GM18505 (cell line): ENCODE results near the gene PPOX.

Experiments used
- ATAC-seq: cut with Tn5 transposase; IDR thresholded peaks from one replicate; pipeline ENCODE4 v1.9.1; 2021; ENCODE audit not compliant: unreplicated experiment
- POLR2A ChIP-seq: IDR thresholded peaks from 4 replicates; pipeline ENCODE4 v1.6.1; 2011; ENCODE audit warnings: borderline replicate concordance; ENCODE audit not compliant: insufficient read depth, insufficient read length; ENCODE audit errors: extremely low read depth

PPOX gene

DNA sequence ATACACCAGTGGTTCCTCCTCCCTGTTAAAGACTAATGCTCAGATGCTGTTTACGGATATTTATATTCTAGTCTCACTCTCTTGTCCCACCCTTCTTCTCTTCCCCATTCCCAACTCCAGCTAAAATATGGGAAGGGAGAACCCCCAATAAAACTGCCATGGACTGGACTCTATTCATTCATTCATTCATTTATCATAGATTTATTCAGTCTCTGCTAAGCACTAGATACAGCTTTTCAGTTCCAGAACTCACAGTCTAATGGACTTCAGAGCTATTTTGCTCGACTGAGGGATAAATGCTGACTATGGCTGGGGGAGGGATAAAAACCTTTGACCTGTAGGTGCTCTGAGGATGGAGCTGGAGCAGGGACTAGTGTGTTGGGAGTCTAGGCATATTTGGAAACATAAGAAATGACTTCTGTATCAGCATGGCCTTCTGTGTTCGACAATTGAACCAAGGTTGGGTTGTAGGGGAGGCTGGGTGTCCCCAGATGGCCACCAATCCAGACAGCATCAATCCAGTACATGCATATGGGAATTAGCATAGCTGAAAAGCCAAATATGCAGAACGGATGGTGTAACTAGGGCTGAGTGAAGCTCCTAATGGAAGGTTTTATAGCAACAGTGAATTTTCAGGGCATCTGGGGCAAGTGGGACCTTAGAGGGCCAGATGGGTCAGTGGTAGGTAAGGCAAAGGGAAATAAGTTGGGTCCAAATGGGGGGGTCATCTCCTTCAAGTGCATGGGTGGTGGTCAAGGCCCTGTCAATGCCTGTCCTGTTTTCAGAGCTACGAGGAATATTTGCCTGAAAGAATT is 53.1 kb downstream of the PPOX start:
- no peak for ATAC-seq
- no peak for TF ChIP-seq POLR2A

DNA sequence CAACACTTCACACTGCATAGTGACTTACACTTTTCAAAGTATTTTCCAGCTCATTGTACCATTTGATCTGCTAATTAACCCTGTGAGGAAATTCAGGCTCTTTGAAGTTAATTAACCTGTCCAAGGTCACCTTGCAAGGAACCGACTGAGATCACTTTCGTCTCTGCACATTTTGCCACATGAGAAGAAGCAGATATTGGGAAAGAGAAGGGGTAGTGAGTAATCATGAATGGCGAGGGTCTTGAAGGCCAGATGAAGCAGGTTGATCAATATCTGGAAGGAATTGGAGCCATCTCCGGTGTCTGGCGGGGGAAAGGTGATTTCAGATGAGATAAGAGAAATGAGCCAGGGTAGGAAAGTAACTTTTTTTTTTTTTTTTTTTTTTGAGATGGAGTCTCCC is 53.8 kb downstream of the PPOX start:
- no peak for ATAC-seq
- TF ChIP-seq POLR2A, result no peak
